Neural cell (in vitro differentiated cells): ENCODE data around the gene PRSS50. TPM values are rescaled to one million over a fixed set of nuclear protein-coding genes. Genes with fewer than 3 reads are reported as not detected.

ENCODE experiments used
- H2AFZ ChIP-seq: fragments of 200-600, 300-800 bp; sonication (generic), shearing (Covaris generic); 2 replicates; pipeline ENCODE4 v1.6.0; 2014; ENCODE audit warnings: low read depth, mild to moderate bottlenecking, antibody characterized with exemption, low read length, moderate library complexity
- H3F3A ChIP-seq: fragments of 200-600 bp; shearing (Covaris generic); 2 replicates; pipeline ENCODE4 v1.6.1; 2016; ENCODE audit warnings: mild to moderate bottlenecking, moderate library complexity, mixed read lengths, antibody characterized with exemption, low read length; ENCODE audit not compliant: insufficient read depth, poor library complexity, severe bottlenecking
- H3K27ac ChIP-seq: fragments of 200-600, 300-800 bp; sonication (generic), shearing (Covaris generic); 2 replicates; pipeline ENCODE4 v1.5.1; 2014; ENCODE audit warnings: mild to moderate bottlenecking, low read length, moderate library complexity
- H3K27me3 ChIP-seq: fragments of 300-800, 200-600 bp; sonication (generic), shearing (Covaris generic); 2 replicates; pipeline ENCODE4 v1.6.0; 2014; ENCODE audit warnings: mild to moderate bottlenecking, low read depth, low read length, moderate library complexity; ENCODE audit not compliant: insufficient read depth
- H3K36me3 ChIP-seq: fragments of 300-800, 200-600 bp; sonication (generic), shearing (Covaris generic); 2 replicates; pipeline ENCODE4 v1.5.1; 2014; ENCODE audit warnings: mild to moderate bottlenecking, antibody characterized with exemption, low read length, moderate library complexity; ENCODE audit not compliant: insufficient read depth
- H3K4me2 ChIP-seq: fragments of 300-800, 200-600 bp; sonication (generic), shearing (Covaris generic); 2 replicates; pipeline ENCODE4 v1.6.0; 2014; ENCODE audit warnings: mild to moderate bottlenecking, low read length
- H3K4me3 ChIP-seq: fragments of 300-800, 200-600 bp; sonication (generic), shearing (Covaris generic); 2 replicates; pipeline ENCODE4 v1.5.1; 2014; ENCODE audit warnings: mild to moderate bottlenecking, low read length, moderate library complexity
- H3K79me2 ChIP-seq: fragments of 200-600 bp; shearing (Covaris generic); replicated peaks from 2 replicates; pipeline ENCODE4 v1.6.0; 2014; ENCODE audit warnings: mild to moderate bottlenecking, low read length, moderate library complexity; ENCODE audit not compliant: insufficient read depth
- H3K9ac ChIP-seq: fragments of 300-800, 200-600 bp; sonication (generic), shearing (Covaris generic); 2 replicates; pipeline ENCODE4 v1.6.1; 2016; ENCODE audit warnings: mild to moderate bottlenecking, low read length, mixed read lengths
- H3K9me2 ChIP-seq: fragments of 200-600 bp; shearing (Covaris generic); 2 replicates; pipeline ENCODE4 v1.6.1; 2016; ENCODE audit warnings: mild to moderate bottlenecking, low read length, mixed read lengths; ENCODE audit not compliant: insufficient read depth
- H3K9me3 ChIP-seq: fragments of 200-600, 300-800 bp; sonication (generic), shearing (Covaris generic); 2 replicates; pipeline ENCODE4 v1.6.1; 2016; ENCODE audit warnings: mild to moderate bottlenecking, mixed run types, low read length, moderate library complexity, mixed read lengths
- H4K20me1 ChIP-seq: fragments of 200-600 bp; shearing (Covaris generic); 2 replicates; pipeline ENCODE4 v1.6.1; 2016; ENCODE audit warnings: mild to moderate bottlenecking, mixed run types; ENCODE audit not compliant: insufficient read depth
- EP300 ChIP-seq: fragments of 450-650 bp; conservative IDR thresholded peaks from 2 replicates; pipeline ENCODE4 v1.6.1; 2014; ENCODE audit warnings: antibody characterized with exemption, mild to moderate bottlenecking, moderate library complexity; ENCODE audit not compliant: poor library complexity, severe bottlenecking
- EZH2 ChIP-seq: fragments of 200-600, 300-800 bp; shearing (Covaris generic), sonication (generic); IDR thresholded peaks from 2 replicates; pipeline ENCODE4 v1.6.1; 2014; ENCODE audit warnings: antibody characterized with exemption, low read length, borderline replicate concordance, mild to moderate bottlenecking; ENCODE audit not compliant: insufficient read depth, poor library complexity, severe bottlenecking
- MXI1 ChIP-seq: fragments of 450-650 bp; conservative IDR thresholded peaks from 2 replicates; pipeline ENCODE4 v1.6.1; 2014; ENCODE audit warnings: antibody characterized with exemption, mild to moderate bottlenecking; ENCODE audit not compliant: poor library complexity, severe bottlenecking
- POLR2AphosphoS5 ChIP-seq: IDR thresholded peaks from 2 replicates; pipeline ENCODE4 v1.6.1; 2012
- RAD21 ChIP-seq: fragments of 450-650 bp; conservative IDR thresholded peaks from 2 replicates; pipeline ENCODE4 v1.6.1; 2014; ENCODE audit warnings: antibody characterized with exemption, mild to moderate bottlenecking, moderate library complexity
- SMC3 ChIP-seq: fragments of 450-650 bp; conservative IDR thresholded peaks from 2 replicates; pipeline ENCODE4 v1.6.1; 2014; ENCODE audit warnings: antibody characterized with exemption, mild to moderate bottlenecking, moderate library complexity; ENCODE audit not compliant: poor library complexity
- TAF1 ChIP-seq: IDR thresholded peaks from 2 replicates; pipeline ENCODE4 v1.6.1; 2012; ENCODE audit warnings: low read depth
- polyA plus RNA-seq: library from polyadenylated mRNA; depleted of rRNA; stranded (reverse); fragments of >200 nt; gene quantifications from 2 replicates; pipeline ENCODE4 v1.2.3, GENCODE V29; 2014
- TF ChIP-seq, protein P1 (sequence below): IDR thresholded peaks from 2 replicates; pipeline ENCODE4 v1.6.1; 2012; ENCODE audit warnings: borderline replicate concordance
- TF ChIP-seq, protein P2 (sequence below): fragments of 450-650 bp; IDR thresholded peaks from 2 replicates; pipeline ENCODE4 v1.5.1; 2014; ENCODE audit warnings: antibody characterized with exemption, mild to moderate bottlenecking, moderate library complexity; ENCODE audit not compliant: poor library complexity, severe bottlenecking

PRSS50 gene
- polyA plus RNA-seq, 1 donor from 2014 or later, result not detected

DNA sequence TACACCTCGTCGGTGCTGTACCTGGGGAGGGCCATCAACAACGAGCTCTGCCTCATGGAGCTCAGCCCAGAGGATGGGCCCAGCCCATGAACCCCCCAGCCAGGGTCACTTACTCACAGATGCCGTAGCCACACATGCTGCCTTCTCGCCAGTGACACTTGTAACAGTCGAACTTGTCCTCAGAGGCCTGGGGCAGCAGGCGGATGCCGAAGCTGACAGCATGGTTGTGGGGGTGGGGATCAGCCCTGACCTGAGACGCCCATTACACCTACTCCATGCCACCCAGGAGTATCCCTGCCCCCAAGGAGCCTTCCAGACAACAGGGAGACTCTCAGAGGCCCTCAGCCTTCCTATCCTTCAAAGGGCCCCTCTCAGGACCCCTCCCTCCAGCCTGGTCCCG, 36.3 kb downstream of the PRSS50 start (continued):
- TF ChIP-seq, protein P1, sequence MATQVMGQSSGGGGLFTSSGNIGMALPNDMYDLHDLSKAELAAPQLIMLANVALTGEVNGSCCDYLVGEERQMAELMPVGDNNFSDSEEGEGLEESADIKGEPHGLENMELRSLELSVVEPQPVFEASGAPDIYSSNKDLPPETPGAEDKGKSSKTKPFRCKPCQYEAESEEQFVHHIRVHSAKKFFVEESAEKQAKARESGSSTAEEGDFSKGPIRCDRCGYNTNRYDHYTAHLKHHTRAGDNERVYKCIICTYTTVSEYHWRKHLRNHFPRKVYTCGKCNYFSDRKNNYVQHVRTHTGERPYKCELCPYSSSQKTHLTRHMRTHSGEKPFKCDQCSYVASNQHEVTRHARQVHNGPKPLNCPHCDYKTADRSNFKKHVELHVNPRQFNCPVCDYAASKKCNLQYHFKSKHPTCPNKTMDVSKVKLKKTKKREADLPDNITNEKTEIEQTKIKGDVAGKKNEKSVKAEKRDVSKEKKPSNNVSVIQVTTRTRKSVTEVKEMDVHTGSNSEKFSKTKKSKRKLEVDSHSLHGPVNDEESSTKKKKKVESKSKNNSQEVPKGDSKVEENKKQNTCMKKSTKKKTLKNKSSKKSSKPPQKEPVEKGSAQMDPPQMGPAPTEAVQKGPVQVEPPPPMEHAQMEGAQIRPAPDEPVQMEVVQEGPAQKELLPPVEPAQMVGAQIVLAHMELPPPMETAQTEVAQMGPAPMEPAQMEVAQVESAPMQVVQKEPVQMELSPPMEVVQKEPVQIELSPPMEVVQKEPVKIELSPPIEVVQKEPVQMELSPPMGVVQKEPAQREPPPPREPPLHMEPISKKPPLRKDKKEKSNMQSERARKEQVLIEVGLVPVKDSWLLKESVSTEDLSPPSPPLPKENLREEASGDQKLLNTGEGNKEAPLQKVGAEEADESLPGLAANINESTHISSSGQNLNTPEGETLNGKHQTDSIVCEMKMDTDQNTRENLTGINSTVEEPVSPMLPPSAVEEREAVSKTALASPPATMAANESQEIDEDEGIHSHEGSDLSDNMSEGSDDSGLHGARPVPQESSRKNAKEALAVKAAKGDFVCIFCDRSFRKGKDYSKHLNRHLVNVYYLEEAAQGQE, result no peak

DNA sequence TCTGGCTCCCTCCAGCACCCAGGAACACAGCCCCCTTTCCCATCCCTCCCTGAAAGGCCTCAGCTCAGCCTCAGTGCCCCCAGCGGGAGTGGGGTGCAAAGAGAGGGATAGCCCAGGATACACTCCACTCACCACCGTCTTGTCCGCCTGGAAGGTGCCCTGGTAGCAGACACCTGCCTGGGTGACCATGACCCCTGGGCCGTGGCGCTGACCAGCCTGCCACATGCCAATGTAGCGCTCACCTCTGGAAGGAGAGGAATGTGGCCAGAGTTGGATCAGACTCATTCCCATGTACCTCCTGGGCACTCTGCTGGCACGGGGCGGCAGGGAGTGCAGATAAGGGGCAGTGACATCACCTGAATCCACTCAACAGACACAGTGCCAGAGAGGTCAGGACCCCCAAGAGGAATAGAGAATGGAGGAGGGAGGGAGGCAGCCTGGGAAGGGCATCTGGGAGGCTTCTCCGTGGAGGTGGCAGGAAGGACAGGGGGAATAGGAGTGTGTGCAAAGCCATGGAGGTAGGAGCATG, 37.3 kb downstream of the PRSS50 start:
- Histone ChIP-seq H2AFZ (no peak overlapping the region), H3K27ac (no peak overlapping the region), H3K4me3 (no peak overlapping the region), H3K9me2 (no peaks in the 10 kb centered on the region), H3K9me3 (no peaks in the 10 kb centered on the region), H3K27me3 (no peaks in the 10 kb centered on the region), H3K9ac (no peak overlapping the region), H3F3A (no peaks in the 10 kb centered on the region), H3K4me2 (no peak overlapping the region), H3K79me2 (no peaks in the 10 kb centered on the region), H3K36me3 (no peaks in the 10 kb centered on the region), H4K20me1 (no peaks in the 10 kb centered on the region)
- TF ChIP-seq TAF1 (no peak), EZH2 (no peak), POLR2AphosphoS5 (no peak), RAD21 (no peak), SMC3 (no peak), MXI1 (no peak), EP300 (no peak)
- TF ChIP-seq, protein P1, result no peak
- TF ChIP-seq, protein P2, sequence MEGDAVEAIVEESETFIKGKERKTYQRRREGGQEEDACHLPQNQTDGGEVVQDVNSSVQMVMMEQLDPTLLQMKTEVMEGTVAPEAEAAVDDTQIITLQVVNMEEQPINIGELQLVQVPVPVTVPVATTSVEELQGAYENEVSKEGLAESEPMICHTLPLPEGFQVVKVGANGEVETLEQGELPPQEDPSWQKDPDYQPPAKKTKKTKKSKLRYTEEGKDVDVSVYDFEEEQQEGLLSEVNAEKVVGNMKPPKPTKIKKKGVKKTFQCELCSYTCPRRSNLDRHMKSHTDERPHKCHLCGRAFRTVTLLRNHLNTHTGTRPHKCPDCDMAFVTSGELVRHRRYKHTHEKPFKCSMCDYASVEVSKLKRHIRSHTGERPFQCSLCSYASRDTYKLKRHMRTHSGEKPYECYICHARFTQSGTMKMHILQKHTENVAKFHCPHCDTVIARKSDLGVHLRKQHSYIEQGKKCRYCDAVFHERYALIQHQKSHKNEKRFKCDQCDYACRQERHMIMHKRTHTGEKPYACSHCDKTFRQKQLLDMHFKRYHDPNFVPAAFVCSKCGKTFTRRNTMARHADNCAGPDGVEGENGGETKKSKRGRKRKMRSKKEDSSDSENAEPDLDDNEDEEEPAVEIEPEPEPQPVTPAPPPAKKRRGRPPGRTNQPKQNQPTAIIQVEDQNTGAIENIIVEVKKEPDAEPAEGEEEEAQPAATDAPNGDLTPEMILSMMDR, result no peak
